ENCODE data around the gene MKNK2. TPM values are rescaled to one million over a fixed set of nuclear protein-coding genes. Genes with fewer than 3 reads are reported as not detected.
A peak's percentile ranks its signal among the peaks of the same experiment; 100 is the strongest.

The MKNK2 gene
- 100 to 1,000 TPM; 224 to 367 (median 251) TPM for total RNA-seq

- intact Hi-C loops (cut with DNase I; ENCODE audit: low total_unique reads), result no loop called here
- WGBS, 2 donors, result 6 to 13% methylated on average over 8 to 15 of the region's 93 CpGs
- TF ChIP-seq POLR2A (IDR thresholded peaks at IDR 0.05), result peak in 1 of 2 donors; percentile 83
- TF ChIP-seq CTCF (IDR thresholded peaks at IDR 0.05), result no peak
- peak; percentile 79 to 98 for DNase-seq (ENCODE audit: low spot score in 2 of 2)
- H3K4me3 ChIP-seq (ENCODE audit: low read depth, poor library complexity, severe bottlenecking), result peak within 1 kb of the TSS; percentile 88
Measured at GRCh38 chr19:2050991-2051772, at the start of gene MKNK2. TSS of gene MKNK2 (minus strand) at chr19:2051244. CDS start at chr19:2050851, 393 bp downstream.

- no peak overlapping the region for H3K4me3 ChIP-seq (ENCODE audit: low read depth, poor library complexity, severe bottlenecking)
- DNase-seq (ENCODE audit: low spot score in 2 of 2), result no peak
- intact Hi-C loops (cut with DNase I; ENCODE audit: low total_unique reads), result no loop called here
- WGBS, 2 donors, result 82 to 87% methylated on average over 10 of the region's 11 CpGs
- TF ChIP-seq POLR2A (IDR thresholded peaks at IDR 0.05) (no peak), CTCF (IDR thresholded peaks at IDR 0.05) (no peak)
Measured at GRCh38 chr19:2100719-2101061, 49.6 kb upstream of the MKNK2 start.

GRCh38 chr19:2099937-2100718, 49.1 kb upstream of the MKNK2 start:
- TF ChIP-seq CTCF (IDR thresholded peaks at IDR 0.05) (no peak), POLR2A (IDR thresholded peaks at IDR 0.05) (no peak)
- H3K4me3 ChIP-seq (ENCODE audit: low read depth, poor library complexity, severe bottlenecking), result no peak overlapping the region
- intact Hi-C loops (cut with DNase I; ENCODE audit: low total_unique reads), result no loop called here
- WGBS, 2 donors, result 89 to 90% methylated on average over 38 of the region's 39 CpGs
- DNase-seq (ENCODE audit: low spot score in 2 of 2), result no peak

GRCh38 chr19:2099054-2099501, 48.0 kb upstream of the MKNK2 start:
- no peak overlapping the region for H3K4me3 ChIP-seq (ENCODE audit: low read depth, poor library complexity, severe bottlenecking)
- DNase-seq (ENCODE audit: low spot score in 2 of 2), result no peak
- TF ChIP-seq POLR2A (IDR thresholded peaks at IDR 0.05) (no peak), CTCF (IDR thresholded peaks at IDR 0.05) (no peak)
- intact Hi-C loops (cut with DNase I; ENCODE audit: low total_unique reads), result no loop called here
- 73 to 83% methylated on average over 7 to 16 of the region's 16 CpGs for WGBS, 2 donors

GRCh38 chr19:2097886-2098327, 46.9 kb upstream of the MKNK2 start:
- 59 to 73% methylated on average over 16 to 21 of the region's 23 CpGs for whole genome bisulfite sequencing, 2 donors
- TF ChIP-seq CTCF (IDR thresholded peaks at IDR 0.05) (no peak), POLR2A (IDR thresholded peaks at IDR 0.05) (no peak)
- H3K4me3 ChIP-seq (ENCODE audit: low read depth, poor library complexity, severe bottlenecking), result no peak overlapping the region
- DNase-seq (ENCODE audit: low spot score in 2 of 2), result no peak
- intact Hi-C loops (cut with DNase I; ENCODE audit: low total_unique reads), result no loop called here

Data from lower leg skin (tissue), 4 donors.